Superior temporal gyrus (tissue), 1 donor: ENCODE data around the gene HERPUD1.
A peak's percentile ranks its signal among the peaks of the same experiment; 100 is the strongest.
"Not testable (repeated sequence)": the region's sequence is repeated elsewhere in the genome, so short reads cannot be mapped to it uniquely, and the experiment has no call there.

ENCODE experiments used
- DNase-seq: peaks from one replicate; pipeline ENCODE4 v3.0.0-alpha.2; 2016; ENCODE audit errors: extremely low spot score

The HERPUD1 gene

GRCh38 chr16:56980792-56981724 lies 49.1 kb downstream of the HERPUD1 start:
- no peak for DNase-seq

- DNase-seq, result no peak
These were observed 49.9 kb downstream of the HERPUD1 start for GRCh38 chr16:56981729-56982271.

DNA sequence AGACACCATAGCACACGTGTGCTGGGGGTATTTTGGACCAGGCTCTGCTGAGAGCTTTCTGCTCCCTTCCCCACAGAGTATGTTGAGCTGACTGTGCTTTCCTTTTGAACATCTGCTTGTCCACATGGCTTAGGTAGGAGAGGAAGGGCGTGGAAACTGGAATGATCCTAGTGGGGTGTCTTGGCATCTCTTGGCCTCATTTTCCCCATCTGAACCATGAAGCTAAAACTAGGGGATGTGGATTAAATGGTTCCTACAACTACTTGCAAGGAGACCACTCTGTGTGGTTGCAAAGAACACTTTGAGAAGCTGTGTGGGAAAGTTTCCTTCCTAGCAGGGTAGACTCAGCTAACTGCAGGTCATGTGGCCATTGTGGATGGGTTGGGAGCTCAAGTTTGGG lies 50.8 kb downstream of the HERPUD1 start:
- no peak for DNase-seq

DNA sequence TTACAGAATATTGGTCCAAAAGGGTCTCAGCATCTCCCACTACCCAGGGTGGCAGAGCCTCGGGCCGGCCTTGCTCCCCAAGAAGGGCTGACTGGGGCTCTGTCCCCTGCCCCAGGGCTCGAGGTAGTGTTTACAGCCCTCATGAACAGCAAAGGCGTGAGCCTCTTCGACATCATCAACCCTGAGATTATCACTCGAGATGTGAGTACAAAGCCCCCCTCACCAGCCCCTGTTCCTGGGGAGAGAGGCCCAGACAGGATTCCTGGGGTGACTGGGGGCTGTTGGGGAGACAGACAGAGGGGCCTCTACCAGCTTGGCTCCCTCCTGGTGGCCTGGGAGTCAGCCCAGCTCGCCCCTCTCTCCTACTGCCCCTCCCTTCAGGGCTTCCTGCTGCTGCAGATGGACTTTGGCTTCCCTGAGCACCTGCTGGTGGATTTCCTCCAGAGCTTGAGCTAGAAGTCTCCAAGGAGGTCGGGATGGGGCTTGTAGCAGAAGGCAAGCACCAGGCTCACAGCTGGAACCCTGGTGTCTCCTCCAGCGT lies 51.3 kb downstream of the HERPUD1 start:
- DNase-seq, result no peak

DNA sequence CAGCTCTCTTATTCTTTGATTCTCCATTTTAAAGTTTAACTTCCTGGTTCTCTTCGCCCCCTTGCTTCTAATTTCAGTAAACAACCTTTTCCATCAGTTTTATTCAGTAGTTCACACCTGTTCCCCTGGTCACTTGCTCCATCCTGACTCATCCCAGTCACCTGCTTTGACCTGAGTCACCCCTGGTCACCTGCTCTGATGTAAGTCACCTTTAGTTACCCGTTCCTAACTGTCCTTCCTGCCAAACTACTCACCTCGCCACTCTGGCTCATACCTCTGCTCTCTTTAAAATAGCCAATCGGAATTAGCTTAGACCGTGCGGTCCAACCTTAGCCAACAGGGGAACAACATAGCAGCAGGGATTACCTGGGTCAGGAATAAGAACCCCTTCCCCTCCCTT lies 52.7 kb downstream of the HERPUD1 start:
- DNase-seq, result no peak

DNA sequence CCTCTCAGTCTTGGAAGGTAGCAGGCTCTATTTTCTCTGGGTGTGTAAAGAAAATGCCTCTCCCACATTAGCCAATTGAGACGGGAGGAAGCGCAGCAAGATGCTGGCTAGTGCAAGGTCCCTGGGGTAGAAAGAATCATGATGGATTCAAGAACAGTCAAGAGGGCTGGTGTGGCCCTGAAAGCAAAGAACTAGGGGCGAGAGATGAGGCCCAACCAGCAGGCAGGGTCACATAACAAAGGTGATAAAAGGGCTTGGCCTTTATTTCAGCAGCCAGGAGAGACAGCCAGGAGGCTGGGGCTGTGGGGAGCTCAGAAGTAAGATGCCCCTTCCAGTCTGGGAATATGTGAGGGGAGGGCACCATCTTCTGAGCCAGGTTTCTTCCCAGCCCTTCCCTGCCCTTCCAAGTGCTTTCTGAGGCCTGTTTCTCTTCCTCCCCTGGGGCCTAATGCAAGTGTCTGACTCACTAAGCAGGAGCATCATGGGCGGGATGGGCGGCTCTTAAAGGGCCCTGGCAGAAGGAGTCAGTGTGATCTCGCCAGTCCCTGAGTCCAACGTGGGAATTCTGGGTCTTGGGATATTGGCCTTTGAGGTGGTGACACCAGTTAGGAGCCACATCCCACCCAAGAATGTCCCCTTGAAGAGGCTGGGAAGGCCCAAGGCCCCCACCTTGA lies 53.5 kb downstream of the HERPUD1 start:
- DNase-seq, result no peak

GRCh38 chr16:56985962-56986360 lies 54.0 kb downstream of the HERPUD1 start:
- no peak for DNase-seq

GRCh38 chr16:56986361-56986760 lies 54.4 kb downstream of the HERPUD1 start:
- no peak for DNase-seq

GRCh38 chr16:56986908-56987307 lies 55.0 kb downstream of the HERPUD1 start:
- not testable (repeated sequence) for DNase-seq

DNA sequence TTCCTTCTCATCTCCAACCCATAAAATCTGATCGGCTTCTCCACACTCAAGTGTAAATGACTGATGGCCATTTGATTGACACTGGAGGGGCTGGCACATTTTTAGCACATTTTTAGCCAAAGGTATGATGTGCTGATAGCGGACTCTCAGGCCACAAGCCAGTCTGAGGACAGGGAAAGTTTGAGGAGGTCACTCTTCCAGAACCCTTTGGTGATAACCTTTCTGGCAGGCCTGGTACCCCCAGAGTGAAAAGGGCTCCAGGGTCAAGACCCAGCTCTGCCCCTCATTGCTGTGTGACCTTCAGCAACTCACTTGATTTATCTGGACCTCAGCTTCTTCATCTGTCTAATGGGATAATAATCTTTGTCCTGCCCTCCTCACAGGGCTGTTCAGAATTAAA lies 55.8 kb downstream of the HERPUD1 start:
- DNase-seq, result no peak

DNA sequence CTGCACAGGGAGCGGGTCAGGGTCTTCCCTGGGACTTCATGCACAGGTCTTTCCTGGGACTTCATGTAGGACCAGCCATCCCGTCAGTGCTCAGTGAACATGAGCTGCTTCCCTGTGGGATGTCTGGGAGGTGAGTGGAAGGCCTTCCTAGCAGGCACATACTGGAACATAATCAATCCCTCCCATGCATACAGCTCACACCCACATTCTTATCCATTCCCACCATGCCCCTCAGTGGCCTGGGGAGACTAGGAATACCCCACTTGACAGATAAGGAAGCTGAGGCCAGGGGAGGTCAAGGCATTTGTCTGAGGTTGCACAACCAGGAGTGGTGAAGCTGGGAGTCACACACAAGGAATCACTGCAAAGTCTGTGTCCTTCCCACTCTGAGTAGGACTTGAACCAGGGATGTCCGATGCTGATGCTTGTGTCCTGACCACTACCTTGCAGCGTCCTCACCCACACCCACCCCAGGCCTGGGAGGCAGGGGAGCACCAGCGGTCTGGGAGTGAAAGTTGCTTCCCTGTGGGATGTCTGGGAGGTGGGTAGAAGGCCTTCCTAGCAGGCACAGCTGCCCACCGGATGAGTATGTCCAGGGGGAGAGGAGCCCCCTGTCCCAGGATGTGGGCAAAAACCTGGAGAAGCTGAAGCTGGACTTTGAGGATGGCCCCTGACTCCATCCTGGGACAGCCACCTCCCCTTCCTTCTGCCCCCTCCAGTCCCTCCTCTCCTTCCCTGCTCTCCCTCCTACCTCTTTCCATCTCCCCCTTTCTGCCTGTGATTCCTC lies 56.4 kb downstream of the HERPUD1 start:
- DNase-seq, result no peak

DNA sequence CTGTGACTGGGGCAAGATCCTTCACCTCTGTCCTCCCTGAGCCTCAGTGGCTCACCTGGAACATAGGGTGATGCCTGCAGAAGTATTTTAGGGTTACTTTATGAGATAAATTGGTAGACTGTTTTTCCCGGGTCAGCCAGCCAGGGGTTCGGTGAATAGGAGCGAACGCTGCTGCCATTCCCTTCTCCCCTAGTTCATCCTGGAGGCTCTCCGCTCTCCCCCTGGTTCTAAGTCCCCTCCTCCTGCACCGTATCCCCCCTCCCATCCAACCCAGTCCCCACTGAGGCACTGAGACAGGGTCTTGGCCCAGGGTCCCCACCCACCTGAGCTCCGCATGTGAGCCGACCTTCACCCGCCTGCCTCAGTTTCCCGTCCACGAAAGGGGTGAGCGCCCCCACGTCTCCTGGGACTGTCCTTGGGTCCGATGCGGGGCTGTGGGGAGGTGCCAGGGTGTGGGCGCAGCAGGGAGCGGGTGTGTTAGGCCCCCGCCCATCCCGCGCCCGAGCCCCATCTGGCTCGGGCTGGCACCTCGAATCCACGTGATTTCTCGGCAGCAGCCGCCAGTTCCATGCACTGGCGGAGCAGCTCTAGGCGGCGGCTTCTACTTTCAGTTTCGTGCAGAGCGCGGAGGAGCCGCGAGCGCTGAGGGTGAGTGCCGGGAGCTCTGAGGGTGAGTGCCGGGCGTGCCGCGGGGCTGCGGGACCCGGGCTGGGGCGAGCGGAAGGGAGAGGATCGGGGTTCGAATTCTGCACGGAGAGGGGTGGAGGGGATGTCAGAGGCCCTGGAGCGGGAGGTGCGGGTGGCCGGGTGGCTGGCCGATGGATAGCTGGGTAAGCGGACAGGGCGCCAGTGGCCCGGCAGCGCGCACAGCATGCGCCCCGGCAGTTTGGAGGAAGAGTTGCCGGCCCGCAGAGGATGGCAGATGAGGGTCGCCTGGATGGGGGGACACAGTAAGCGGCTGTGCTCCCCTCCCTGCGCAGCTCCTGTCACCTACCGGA lies 57.3 kb downstream of the HERPUD1 start, which contains the start of gene NLRC5:
Gene NLRC5 (plus strand): TSS at position 610 of the 998 bp plus-strand sequence. CDS start 31,156 bp downstream, outside the sequence.
- peak; percentile 80 for DNase-seq

- no peak for DNase-seq
These were observed 58.0 kb downstream of the HERPUD1 start for GRCh38 chr16:56989988-56990387.

- no peak for DNase-seq
These were observed 58.7 kb downstream of the HERPUD1 start for GRCh38 chr16:56990407-56991286.

DNA sequence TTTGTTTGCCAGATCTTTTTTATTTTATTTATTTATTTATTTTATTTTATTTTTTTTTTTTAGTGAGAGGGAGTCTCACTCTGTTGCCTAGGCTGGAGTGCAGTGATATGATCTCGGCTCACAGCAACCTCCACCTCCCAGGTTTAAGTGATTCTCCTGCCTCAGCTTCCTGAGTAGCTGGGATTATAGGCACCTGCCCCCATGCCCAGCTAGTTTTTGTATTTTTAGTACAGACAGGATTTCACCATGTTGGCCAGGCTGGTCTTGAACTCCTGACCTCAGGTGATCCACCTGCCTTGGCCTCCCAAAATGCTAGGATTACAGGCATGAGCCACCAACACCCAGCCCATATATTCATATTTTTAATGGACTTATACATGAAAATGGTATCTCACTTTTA lies 60.5 kb downstream of the HERPUD1 start:
- not testable (repeated sequence) for DNase-seq

GRCh38 chr16:56993204-56993603 lies 61.3 kb downstream of the HERPUD1 start:
- DNase-seq, result no peak

- no peak for DNase-seq
These were observed 62.4 kb downstream of the HERPUD1 start for GRCh38 chr16:56994311-56994710.
